Measurements from ENCODE around the gene LRRC36.

LRRC36 gene

GRCh38 chr16:67399218-67399733 lies 72.7 kb downstream of the LRRC36 start:
- H3K9ac ChIP-seq (ENCODE audit: low read length): no peak overlapping the region
- no peak for TF ChIP-seq EZH2phosphoT487 (conservative IDR thresholded peaks at IDR 0.05; ENCODE audit: low read length)
- TF ChIP-seq CTCF (IDR thresholded peaks at IDR 0.05; ENCODE audit: insufficient read depth, low read length, poor library complexity, severe bottlenecking): peak; percentile 85
- no peaks in the 10 kb centered on the region for H3K27me3 ChIP-seq (ENCODE audit: low read length)
- no peaks in the 10 kb centered on the region for H3K9me3 ChIP-seq (ENCODE audit: insufficient read depth, low read length)
- no peak overlapping the region for H2AFZ ChIP-seq (ENCODE audit: low read depth, low read length, severe bottlenecking)
- H3K36me3 ChIP-seq (ENCODE audit: low read length): no peaks in the 10 kb centered on the region
- H3F3A ChIP-seq (ENCODE audit: insufficient read depth): no peaks in the 10 kb centered on the region
- H3K4me3 ChIP-seq (ENCODE audit: insufficient read depth, low read length, poor library complexity, severe bottlenecking): no peak overlapping the region
- no peak overlapping the region for H3K4me2 ChIP-seq (ENCODE audit: low read depth, low read length, poor library complexity, severe bottlenecking)
- H3K27ac ChIP-seq (ENCODE audit: low read depth, low read length): no peak overlapping the region
- no peaks in the 10 kb centered on the region for H4K20me1 ChIP-seq (ENCODE audit: low read depth, low read length)
- H3K9me2 ChIP-seq (replicated peaks; ENCODE audit: insufficient read depth, low read length): no peaks in the 10 kb centered on the region
- H3K79me2 ChIP-seq (ENCODE audit: insufficient read depth, low read length): no peaks in the 10 kb centered on the region

GRCh38 chr16:67399749-67400704 lies 73.4 kb downstream of the LRRC36 start:
- Histone ChIP-seq H3K4me3 (ENCODE audit: insufficient read depth, low read length, poor library complexity, severe bottlenecking) (no peak overlapping the region), H3K9me2 (replicated peaks; ENCODE audit: insufficient read depth, low read length) (no peaks in the 10 kb centered on the region), H3K79me2 (ENCODE audit: insufficient read depth, low read length) (no peaks in the 10 kb centered on the region), H3K9me3 (ENCODE audit: insufficient read depth, low read length) (no peaks in the 10 kb centered on the region), H3K27ac (ENCODE audit: low read depth, low read length) (no peak overlapping the region), H3K4me2 (ENCODE audit: low read depth, low read length, poor library complexity, severe bottlenecking) (no peak overlapping the region), H3K36me3 (ENCODE audit: low read length) (no peaks in the 10 kb centered on the region), H3K27me3 (ENCODE audit: low read length) (no peaks in the 10 kb centered on the region), H3F3A (ENCODE audit: insufficient read depth) (no peaks in the 10 kb centered on the region), H4K20me1 (ENCODE audit: low read depth, low read length) (no peaks in the 10 kb centered on the region), H2AFZ (ENCODE audit: low read depth, low read length, severe bottlenecking) (no peak overlapping the region), H3K9ac (ENCODE audit: low read length) (no peak overlapping the region)
- no peak for TF ChIP-seq EZH2phosphoT487 (conservative IDR thresholded peaks at IDR 0.05; ENCODE audit: low read length)
- no peak for TF ChIP-seq CTCF (IDR thresholded peaks at IDR 0.05; ENCODE audit: insufficient read depth, low read length, poor library complexity, severe bottlenecking)

GRCh38 chr16:67400901-67401300 lies 74.3 kb downstream of the LRRC36 start:
- no peaks in the 10 kb centered on the region for H3K9me3 ChIP-seq (ENCODE audit: insufficient read depth, low read length)
- H2AFZ ChIP-seq (ENCODE audit: low read depth, low read length, severe bottlenecking): no peak overlapping the region
- no peaks in the 10 kb centered on the region for H3K79me2 ChIP-seq (ENCODE audit: insufficient read depth, low read length)
- no peaks in the 10 kb centered on the region for H3K36me3 ChIP-seq (ENCODE audit: low read length)
- H3K9me2 ChIP-seq (replicated peaks; ENCODE audit: insufficient read depth, low read length): no peaks in the 10 kb centered on the region
- TF ChIP-seq CTCF (IDR thresholded peaks at IDR 0.05; ENCODE audit: insufficient read depth, low read length, poor library complexity, severe bottlenecking) (no peak), EZH2phosphoT487 (conservative IDR thresholded peaks at IDR 0.05; ENCODE audit: low read length) (no peak)
- H3K4me2 ChIP-seq (ENCODE audit: low read depth, low read length, poor library complexity, severe bottlenecking): no peak overlapping the region
- no peak overlapping the region for H3K27ac ChIP-seq (ENCODE audit: low read depth, low read length)
- H4K20me1 ChIP-seq (ENCODE audit: low read depth, low read length): no peaks in the 10 kb centered on the region
- H3K27me3 ChIP-seq (ENCODE audit: low read length): no peaks in the 10 kb centered on the region
- no peak overlapping the region for H3K4me3 ChIP-seq (ENCODE audit: insufficient read depth, low read length, poor library complexity, severe bottlenecking)
- no peak overlapping the region for H3K9ac ChIP-seq (ENCODE audit: low read length)
- no peaks in the 10 kb centered on the region for H3F3A ChIP-seq (ENCODE audit: insufficient read depth)

All from SU-DHL-6 (cell line).